ENCODE results near the gene COQ5. TPM values are rescaled to one million over a fixed set of nuclear protein-coding genes. Genes with fewer than 3 reads are reported as not detected.

Gene COQ5
- total RNA-seq, 1 experiment from 2014 or later = 32.2 TPM

DNA sequence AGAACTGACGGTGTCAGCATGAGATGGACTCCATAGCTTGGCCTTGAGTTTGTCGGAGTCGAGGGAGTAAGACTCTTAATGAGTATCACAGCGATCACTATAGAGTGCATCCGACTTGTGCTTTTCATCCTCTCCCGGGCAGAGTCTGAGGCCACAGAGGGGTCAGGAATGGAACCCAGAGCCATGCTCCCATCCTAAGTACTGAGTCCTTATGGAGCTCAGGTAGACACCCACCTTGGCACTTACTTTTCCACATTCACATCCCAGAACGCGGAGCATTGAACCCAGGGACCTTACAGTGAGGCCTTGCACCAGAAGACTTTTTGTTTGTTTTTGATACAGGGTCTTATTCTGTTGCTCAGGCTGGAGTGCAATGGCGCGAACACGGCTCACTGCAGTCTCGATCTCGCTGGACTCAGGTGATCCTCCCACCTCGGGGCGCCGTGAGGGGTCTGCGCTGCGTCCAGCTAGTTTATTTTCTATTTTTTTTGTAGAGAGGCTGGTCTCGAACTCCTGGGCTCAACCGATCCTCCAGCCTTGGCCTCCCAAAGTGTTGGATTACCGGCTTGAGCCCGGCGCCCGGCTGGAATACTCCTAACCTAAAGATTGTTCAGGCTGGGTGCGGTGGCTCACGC lies 58.7 kb downstream of the COQ5 start:
- peak overlapping the region; percentile 77 for H3K4me3 ChIP-seq
- DNase-seq = peak in 1 of 2 experiments; percentile 12
- CTCF ChIA-PET = interaction anchor here (0.5 to 0.7 kb wide), 3 partner anchors 27 to 353 kb away, joined by 5 to 12 read pairs (median 8); partner anchors contain the start of gene RAB35
- H3K9me3 ChIP-seq (ENCODE audit: insufficient read depth, low read depth) = no peaks in the 10 kb centered on the region
- no peaks in the 10 kb centered on the region for H3K9me2 ChIP-seq (ENCODE audit: insufficient read depth)
- intact Hi-C loops (cut with micrococcal nuclease; ENCODE audit: unreplicated experiment) = no loop called here
- peaks cover 58% of the 10 kb centered on the region for H3K4me1 ChIP-seq (replicated peaks; ENCODE audit: insufficient read depth)
- H3K27ac ChIP-seq = no peak overlapping the region
- TF ChIP-seq EZH2 (IDR thresholded peaks at IDR 0.05; ENCODE audit: low read depth) = no peak
- H3K4me2 ChIP-seq = peak overlapping the region; percentile 94
- H4K20me1 ChIP-seq (ENCODE audit: insufficient read depth) = peaks cover 31% of the 10 kb centered on the region
- H3F3A ChIP-seq (ENCODE audit: insufficient read depth, low read depth) = peaks cover 44% of the 10 kb centered on the region
- H3K79me2 ChIP-seq (ENCODE audit: low read depth) = peaks cover 79% of the 10 kb centered on the region
- peak overlapping the region; percentile 94 for H2AFZ ChIP-seq
- H3K27me3 ChIP-seq (ENCODE audit: insufficient read depth, low read depth) = no peaks in the 10 kb centered on the region
- H3K36me3 ChIP-seq (ENCODE audit: low read depth) = peaks cover 10% of the 10 kb centered on the region; the same call in 1 of the 2 replicates
- no TSS peak for BruUV-seq (replicated peaks)
- POLR2A ChIA-PET (ENCODE audit: unreplicated experiment) = interaction anchor here (1.0 kb wide), 1 partner anchor 179 kb away, joined by 6 read pairs; no protein-coding TSS in a partner anchor

DNA sequence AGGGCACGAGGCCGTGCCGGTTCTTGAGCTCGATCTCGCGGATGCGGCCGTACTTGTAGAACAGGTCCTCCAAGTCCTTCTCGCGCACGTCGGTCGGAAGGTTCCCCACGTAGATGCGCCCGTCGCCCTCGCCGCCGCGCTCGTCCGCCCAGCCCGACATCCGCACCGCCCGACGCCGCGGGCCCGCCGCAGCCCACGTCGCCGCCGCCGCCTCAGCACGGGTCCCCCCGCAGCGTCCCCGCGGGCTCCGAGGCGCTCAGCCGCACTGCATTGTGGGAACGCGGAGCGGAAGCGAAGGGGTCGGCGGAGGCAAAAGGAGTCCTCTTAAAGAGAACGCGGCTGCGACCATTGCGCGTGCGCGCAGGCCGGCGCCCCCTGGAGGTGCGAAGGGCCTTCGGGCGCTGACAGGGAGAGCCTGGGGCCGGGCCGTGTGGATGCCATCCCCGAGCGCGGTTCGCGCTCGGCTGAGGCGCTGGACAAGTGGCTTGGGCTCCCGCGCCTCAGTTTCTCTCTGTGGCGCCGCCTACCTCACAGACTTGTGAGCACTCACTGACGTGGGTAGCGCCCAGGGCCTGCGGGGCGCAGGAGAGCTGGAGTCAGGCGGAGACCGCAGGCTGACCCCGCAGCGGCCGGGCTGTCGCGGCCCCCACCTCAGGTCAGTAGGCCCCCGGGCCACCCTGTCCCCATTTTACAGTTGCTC lies 59.4 kb downstream of the COQ5 start, which contains the start of gene SRSF9:
Gene SRSF9, minus strand, starts transcription at position 299 of the 700 bp plus-strand sequence. Its CDS starts 139 bp downstream, at position 160.
- H3F3A ChIP-seq (ENCODE audit: insufficient read depth, low read depth) = peaks cover 42% of the 10 kb centered on the region
- peak within 1 kb of the TSS; percentile 54 for H3K27ac ChIP-seq
- H3K9me2 ChIP-seq (ENCODE audit: insufficient read depth) = no peaks in the 10 kb centered on the region
- POLR2A ChIA-PET (ENCODE audit: unreplicated experiment) = interaction anchor here (0.7 kb wide), 1 partner anchor 69 kb away, joined by 3 read pairs; no protein-coding TSS in a partner anchor
- H4K20me1 ChIP-seq (ENCODE audit: insufficient read depth) = peaks cover 37% of the 10 kb centered on the region
- H3K79me2 ChIP-seq (ENCODE audit: low read depth) = peaks cover 84% of the 10 kb centered on the region
- intact Hi-C loops (cut with micrococcal nuclease; ENCODE audit: unreplicated experiment) = loop anchor here (1.0 kb wide), 1 partner anchor 26 kb away; no protein-coding TSS in a partner anchor
- peak within 1 kb of the TSS; percentile 94 for H2AFZ ChIP-seq
- CTCF ChIA-PET = interaction anchor here (0.6 kb wide), 1 partner anchor 353 kb away, joined by 8 read pairs; the partner anchor contains the start of gene RAB35
- H3K9me3 ChIP-seq (ENCODE audit: insufficient read depth, low read depth) = no peaks in the 10 kb centered on the region
- peaks cover 52% of the 10 kb centered on the region for H3K4me1 ChIP-seq (replicated peaks; ENCODE audit: insufficient read depth)
- no peaks in the 10 kb centered on the region for H3K27me3 ChIP-seq (ENCODE audit: insufficient read depth, low read depth)
- H3K4me2 ChIP-seq = peak within 1 kb of the TSS; percentile 94
- H3K36me3 ChIP-seq (ENCODE audit: low read depth) = peaks cover 12% of the 10 kb centered on the region; the same call in 1 of the 2 replicates
- BruUV-seq (replicated peaks) = no TSS peak
- peak; percentile 82 to 94 for DNase-seq
- H3K4me3 ChIP-seq = peak within 1 kb of the TSS; percentile 77
- no peak for TF ChIP-seq EZH2 (IDR thresholded peaks at IDR 0.05; ENCODE audit: low read depth)
- TF ChIP-seq, protein P1, sequence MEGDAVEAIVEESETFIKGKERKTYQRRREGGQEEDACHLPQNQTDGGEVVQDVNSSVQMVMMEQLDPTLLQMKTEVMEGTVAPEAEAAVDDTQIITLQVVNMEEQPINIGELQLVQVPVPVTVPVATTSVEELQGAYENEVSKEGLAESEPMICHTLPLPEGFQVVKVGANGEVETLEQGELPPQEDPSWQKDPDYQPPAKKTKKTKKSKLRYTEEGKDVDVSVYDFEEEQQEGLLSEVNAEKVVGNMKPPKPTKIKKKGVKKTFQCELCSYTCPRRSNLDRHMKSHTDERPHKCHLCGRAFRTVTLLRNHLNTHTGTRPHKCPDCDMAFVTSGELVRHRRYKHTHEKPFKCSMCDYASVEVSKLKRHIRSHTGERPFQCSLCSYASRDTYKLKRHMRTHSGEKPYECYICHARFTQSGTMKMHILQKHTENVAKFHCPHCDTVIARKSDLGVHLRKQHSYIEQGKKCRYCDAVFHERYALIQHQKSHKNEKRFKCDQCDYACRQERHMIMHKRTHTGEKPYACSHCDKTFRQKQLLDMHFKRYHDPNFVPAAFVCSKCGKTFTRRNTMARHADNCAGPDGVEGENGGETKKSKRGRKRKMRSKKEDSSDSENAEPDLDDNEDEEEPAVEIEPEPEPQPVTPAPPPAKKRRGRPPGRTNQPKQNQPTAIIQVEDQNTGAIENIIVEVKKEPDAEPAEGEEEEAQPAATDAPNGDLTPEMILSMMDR (conservative IDR thresholded peaks at IDR 0.05) = peak; percentile 77

DNA sequence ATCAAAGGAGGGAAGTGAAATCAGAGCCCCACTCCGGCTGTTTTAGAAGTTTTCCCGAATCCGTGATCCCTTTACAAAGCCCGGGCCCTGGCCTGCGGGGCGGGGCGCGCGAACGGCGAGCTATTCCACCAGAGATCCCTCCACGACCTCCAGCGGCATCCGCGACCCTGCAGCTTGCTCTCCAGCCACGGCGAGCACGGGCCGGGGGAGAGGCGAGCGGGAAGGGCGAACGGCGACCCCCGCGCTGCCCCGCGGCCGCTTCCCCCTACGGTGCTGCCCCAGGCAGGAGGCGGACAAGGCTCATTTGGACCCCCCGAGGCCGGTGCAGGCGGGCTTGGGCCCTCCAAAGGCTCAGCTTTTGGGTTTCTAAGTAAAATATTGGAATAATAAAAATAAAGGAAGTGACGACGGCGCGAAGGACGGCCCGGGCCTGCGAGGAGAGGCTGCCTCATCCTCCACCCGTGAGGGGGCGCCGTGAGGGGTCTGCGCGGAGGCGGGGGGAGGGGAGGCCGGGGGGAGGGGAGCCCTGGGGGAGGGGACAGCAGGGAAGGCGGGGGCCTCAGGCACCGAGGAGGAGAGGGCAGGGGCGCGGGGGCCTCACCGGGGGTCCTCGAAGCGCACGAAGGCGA lies 60.0 kb downstream of the COQ5 start:
- peak in 1 of 2 experiments; percentile 20 for DNase-seq
- Histone ChIP-seq H3K27me3 (ENCODE audit: insufficient read depth, low read depth) (no peaks in the 10 kb centered on the region), H3K4me2 (peak overlapping the region; percentile 94), H3K36me3 (ENCODE audit: low read depth) (peaks cover 13% of the 10 kb centered on the region; the same call in 1 of the 2 replicates), H3K9me3 (ENCODE audit: insufficient read depth, low read depth) (no peaks in the 10 kb centered on the region), H3K4me1 (replicated peaks; ENCODE audit: insufficient read depth) (peaks cover 47% of the 10 kb centered on the region), H3K4me3 (peak overlapping the region; percentile 77), H4K20me1 (ENCODE audit: insufficient read depth) (peaks cover 42% of the 10 kb centered on the region), H3K9me2 (ENCODE audit: insufficient read depth) (no peaks in the 10 kb centered on the region), H3K27ac (peak overlapping the region; percentile 54), H3K79me2 (ENCODE audit: low read depth) (peaks cover 90% of the 10 kb centered on the region), H2AFZ (0 out of 2 replicates have a peak overlapping the region, but pooled peaks have one; percentile 94), H3F3A (ENCODE audit: insufficient read depth, low read depth) (peaks cover 41% of the 10 kb centered on the region)
- TF ChIP-seq EZH2 (IDR thresholded peaks at IDR 0.05; ENCODE audit: low read depth) = no peak
- TF ChIP-seq, protein P1 (conservative IDR thresholded peaks at IDR 0.05) = no peak
- ChIA-PET CTCF (interaction anchor here (0.6 kb wide), 1 partner anchor 217 kb away, joined by 9 read pairs; no protein-coding TSS in a partner anchor), POLR2A (ENCODE audit: unreplicated experiment) (interaction anchor here (0.7 kb wide), 1 partner anchor 70 kb away, joined by 3 read pairs; no protein-coding TSS in a partner anchor)
- no TSS peak for BruUV-seq (replicated peaks)
- intact Hi-C loops (cut with micrococcal nuclease; ENCODE audit: unreplicated experiment) = loop anchor here (1.0 kb wide), 1 partner anchor 26 kb away; no protein-coding TSS in a partner anchor

Data from PC-9 (cell line).